Fibroblast of skin of right biceps (primary cell): Measurements from ENCODE around the gene SGCB.
"Not testable (repeated sequence)": the region's sequence is repeated elsewhere in the genome, so short reads cannot be mapped to it uniquely, and the experiment has no call there.

Experiments used
- DNase-seq: peaks from one replicate; pipeline ENCODE4 v3.0.0-alpha.2; 2013

Gene SGCB, protein sequence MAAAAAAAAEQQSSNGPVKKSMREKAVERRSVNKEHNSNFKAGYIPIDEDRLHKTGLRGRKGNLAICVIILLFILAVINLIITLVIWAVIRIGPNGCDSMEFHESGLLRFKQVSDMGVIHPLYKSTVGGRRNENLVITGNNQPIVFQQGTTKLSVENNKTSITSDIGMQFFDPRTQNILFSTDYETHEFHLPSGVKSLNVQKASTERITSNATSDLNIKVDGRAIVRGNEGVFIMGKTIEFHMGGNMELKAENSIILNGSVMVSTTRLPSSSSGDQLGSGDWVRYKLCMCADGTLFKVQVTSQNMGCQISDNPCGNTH

DNA sequence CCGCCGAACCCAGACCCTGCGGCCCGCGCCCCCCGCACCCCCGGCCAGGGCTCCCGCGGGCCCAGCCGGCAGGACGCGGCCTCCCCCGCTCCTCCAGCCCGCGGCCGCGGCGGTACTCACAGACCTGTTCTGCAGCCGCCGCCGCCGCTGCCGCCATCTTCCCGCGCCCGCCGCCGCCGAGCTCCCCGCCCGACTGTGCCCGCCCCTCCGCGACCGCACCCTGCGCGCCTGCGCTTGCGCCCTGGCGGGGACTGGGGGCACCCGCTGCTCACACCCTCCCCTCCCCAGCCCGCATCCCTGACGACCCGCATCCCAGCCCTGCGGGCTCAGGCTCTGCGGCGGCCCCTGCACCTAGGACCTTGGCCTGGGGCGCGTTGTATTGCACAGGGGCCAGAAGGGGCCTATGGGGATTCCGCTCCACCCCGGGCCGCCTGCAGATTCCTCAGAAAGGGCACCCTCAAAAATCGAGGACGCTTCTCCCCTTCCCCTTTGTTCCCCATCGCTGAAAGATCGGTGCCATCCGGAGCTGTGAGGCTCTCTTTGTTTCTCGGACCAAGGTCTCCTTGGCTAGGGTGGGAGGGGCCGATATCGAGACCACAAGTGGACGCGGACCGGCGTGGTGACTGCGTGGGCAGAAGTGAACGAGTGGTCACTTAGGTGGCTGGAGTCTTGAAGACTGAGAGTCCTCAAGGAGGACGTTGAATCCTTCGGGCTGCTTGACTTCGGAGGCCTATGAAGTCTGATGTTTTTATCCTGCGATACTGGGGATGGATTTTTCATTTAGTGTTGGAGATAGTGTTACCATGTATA is at the start of gene SGCB:
Gene SGCB (minus strand): TSS at position 197 of the 810 bp plus-strand sequence. CDS start 40 bp downstream, at position 157.
- peak; percentile 68 for DNase-seq

DNA sequence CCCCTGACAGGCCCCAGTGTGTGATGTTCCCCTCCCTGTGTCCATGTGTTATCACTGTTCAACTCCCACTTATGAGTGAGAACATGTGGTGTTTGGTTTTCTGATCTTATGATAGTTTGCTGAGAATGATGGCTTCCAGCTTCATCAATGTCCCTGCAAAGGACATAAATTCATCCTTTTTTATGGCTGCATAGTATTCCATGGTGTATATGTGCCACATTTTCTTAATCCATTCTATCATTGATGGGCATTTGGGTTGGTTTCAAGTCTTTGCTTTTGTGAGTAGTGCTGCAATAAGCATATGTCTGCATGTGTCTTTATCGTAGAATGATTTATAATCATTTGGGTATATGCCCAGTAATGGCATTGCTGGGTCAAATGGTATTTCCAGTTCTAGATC is 48.3 kb upstream of the SGCB start:
- not testable (repeated sequence) for DNase-seq

DNA sequence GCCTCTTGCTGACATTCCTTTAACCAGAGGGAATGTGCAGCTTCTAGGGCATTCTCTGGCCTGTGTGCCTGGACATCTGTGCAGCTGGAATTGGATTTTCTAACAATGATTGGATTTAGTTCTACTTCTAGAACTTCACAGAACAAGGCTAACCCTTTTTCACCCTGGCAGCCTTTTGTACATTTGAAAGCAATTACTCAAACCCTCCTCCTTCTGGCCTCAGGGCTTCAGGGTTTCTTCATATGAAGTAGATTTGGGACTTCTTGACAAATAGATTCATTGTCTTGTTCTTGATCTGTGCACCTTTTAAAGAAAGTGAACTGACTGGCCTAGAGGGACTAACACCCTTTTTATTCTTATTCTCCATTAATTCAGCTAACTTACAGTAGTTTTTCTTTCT is 43.1 kb upstream of the SGCB start:
- DNase-seq: no peak

DNA sequence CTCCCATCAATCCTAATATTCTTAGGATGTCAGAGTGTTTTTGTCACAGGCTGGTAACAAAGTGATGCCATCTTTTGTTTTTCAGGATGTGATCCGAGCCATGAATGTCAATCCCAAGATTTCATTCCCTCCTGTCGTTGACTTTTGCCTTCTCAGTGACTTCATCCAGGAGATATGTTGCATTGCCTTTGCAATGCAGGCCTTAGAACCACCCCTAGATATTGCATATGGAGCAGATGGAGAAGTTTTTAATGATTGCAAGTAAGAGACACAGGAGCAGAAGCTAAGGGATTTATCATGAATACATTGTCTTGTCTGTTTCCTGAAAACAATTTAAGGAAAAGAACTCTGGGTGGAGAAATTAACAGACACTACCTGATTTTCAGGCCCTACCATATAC is 41.6 kb upstream of the SGCB start:
- no peak for DNase-seq

DNA sequence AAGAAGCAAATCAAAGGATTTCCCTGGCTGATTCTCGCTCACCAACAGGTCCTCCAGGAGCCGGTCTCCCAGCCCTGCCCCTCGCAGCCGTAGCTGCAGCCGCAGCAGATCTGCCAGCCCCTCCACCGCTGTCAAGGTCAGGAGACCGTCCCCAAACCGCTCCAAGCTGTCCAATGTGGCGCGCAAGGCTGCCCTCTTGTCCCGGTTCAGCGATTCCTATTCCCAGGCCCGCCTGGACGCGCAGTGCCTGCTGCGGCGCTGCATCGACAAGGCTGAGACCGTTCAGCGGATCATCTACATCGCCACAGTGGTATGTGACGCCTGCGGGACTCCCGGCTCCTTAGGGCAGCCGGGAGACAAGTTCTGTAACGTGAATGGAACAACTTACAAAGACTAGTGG is 38.6 kb upstream of the SGCB start:
- peak; percentile 5 for DNase-seq

DNA sequence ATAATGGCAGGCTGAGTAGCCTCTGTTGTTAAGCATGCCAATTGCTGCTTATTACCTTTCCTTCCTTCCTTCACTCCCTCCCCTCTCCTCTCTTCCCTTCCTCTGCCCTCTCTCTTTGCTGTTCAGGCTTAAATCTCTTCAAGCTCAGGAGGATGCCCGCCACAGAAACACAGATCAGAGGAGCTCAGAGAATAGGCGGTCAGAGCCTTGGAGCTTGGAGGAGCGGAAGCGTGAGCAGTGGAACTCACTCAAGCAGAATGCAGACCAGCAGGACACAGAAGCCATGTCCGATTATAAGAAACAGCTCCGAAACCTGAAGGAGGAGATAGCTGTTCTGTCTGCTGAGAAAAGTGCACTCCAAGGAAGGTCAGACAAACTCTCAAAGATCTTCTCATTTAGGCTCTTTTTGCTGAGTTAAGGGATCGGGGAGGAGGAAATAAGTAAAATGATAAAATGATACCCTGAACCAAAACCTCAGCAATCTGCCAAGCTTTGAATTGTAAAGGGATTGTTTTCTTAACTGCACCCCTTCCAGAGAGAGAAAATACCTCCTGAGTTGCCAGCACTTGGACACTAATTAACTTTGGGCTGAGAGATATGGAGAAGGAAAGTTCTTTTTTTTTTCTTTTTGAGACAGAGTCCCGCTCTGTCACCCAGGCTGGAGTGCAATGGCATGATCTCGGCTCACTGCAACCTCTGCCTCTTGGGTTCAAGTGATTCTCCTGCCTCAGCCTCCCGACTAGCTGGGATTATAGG is 33.9 kb upstream of the SGCB start:
- DNase-seq: no peak

DNA sequence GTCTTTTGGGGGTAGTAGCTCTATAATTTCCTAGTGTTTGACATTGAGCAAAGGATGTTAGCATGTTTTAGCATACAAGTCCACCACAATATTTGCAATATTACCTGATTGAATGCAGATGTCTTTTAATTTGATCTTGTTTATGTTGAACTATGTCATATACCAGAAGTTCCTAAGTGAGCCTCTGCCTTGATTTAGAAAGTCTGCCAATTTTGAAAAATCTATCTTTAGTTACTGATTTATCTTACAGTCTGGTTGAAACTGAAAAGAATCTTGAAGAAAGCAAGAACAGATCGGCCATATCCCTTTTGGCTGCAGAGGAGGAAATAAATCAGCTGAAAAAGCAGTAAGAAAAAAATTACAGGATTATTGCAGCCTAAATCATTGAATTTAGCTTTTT is 31.5 kb upstream of the SGCB start:
- DNase-seq: no peak

DNA sequence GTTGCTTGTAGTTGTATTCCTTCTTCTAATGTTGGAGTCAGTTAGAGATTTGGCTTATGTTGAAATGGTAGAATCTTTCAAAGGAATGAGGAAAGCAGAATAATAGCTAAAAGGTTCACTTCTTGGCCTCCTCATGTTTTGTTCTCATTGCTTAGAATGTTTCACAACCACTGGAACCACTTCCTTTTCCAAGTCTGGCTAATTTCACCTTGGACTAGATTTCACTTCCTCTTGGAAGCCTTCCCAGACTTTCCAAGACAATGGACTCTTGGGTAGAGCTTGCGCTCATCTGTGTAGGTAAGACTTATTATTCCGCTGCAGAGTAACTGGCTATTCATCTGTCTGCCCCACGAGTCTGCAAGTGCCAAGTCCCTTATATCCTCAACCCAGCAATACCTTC is 21.3 kb upstream of the SGCB start:
- DNase-seq: peak; percentile 51

DNA sequence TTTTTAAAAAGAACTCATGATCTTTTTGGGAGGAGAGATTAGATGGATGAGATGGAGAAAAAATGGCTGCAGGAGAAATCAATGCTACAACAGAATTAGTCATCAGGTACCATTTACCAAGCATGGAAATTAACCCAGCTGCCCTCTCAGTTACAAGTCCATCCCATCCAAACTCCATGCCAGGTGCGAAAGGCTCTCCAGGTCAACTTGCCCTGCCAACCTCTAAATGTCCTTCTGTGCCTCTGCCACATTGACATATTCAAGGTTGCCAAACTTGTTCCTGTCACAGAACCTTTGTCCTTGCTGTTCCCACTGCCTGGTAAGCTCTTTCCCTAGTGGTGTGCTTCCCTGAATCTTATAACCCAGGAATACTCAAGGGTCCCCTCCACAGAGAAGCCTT is 20.2 kb upstream of the SGCB start:
- no peak for DNase-seq

DNA sequence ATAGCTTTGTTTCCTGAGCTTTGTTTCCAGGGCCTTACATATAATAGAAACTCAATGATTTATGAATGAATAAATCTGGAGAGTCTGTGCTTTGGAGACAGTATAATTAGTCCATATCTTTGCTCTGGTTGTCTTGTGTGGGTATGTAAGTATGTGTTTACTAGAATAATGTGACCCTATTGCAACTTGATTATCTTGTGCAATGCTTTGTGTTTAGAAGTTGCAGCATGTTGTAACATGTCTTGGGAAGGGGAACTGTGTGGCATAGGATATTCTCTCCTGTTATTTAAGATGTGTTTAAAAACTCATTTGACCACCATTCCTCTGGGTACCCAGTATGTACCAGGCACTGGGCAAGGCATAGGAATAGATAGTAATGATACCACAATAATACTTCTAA is 19.1 kb upstream of the SGCB start:
- DNase-seq: no peak

DNA sequence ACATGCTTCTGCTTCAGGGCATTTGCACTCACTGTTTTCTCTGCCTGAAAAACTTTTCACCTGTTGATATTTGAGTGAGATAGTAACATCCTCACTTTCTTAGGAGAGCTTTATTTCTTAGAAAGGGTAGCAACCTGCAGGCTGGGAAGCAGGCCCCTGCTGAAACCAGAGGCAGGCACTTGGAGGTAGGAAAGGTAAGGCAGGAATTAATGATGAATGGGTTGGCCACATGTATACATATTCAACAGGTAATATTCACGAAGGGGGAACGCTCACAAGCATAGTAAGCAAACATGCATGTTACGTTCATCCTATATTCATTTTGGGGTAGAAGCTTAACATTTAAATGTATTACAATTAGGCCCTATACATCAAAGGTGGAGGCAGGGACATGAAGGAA is 16.2 kb upstream of the SGCB start:
- no peak for DNase-seq

DNA sequence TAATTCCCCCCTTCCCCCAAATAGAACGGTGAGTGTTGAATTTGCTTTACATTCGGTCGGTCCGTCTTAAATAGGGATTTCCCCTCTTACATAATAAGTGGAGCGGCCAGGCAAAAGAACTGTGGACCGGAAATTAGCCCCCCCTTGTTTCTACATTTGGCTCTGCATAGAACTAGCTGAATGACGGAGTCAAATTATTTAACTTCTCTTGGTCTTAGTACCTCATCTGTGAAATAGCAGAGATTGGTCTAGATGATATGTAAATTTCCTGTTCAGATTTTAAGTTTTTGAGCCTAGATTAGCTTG is 14.3 kb upstream of the SGCB start:
- no peak for DNase-seq

DNA sequence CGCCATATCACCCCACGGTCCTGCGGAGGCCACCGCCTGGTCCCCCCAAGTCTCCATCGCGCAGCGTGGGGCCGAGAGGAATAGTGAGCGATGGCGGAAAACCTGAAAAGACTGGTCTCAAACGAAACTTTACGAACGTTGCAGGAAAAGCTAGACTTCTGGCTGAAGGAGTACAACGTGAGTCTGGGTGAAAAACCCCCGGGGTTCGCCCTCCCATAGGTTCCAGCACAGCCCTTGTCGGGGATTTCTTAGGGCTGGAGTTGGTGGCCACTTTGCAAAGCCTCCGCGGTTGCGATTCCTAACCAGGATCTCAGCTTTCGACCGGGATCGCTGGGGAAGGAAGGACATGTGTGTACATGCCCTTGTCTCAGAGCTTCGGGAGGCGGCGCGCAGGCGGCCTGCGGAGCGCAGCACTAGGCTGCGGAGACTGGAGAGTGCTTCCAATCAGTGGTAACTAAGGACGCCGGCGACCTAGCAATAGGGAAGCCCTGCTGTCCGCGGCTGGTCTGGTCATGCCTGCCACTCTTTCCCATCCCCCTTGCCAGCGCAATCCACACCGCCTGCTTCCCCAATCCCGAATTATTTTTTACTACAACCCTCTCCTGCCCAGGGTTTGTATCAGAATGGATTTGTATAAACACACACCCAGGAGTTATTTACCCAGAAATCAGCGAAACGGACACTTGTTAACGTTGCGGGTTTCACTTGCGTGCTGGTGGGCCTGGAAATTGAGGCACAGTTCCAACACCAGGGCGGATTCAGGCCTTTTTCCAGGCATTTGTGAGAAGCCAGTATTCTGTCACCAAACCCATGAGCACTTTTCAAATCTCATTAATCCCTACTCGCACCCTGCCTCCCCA is 13.7 kb upstream of the SGCB start:
- peak; percentile 80 for DNase-seq

DNA sequence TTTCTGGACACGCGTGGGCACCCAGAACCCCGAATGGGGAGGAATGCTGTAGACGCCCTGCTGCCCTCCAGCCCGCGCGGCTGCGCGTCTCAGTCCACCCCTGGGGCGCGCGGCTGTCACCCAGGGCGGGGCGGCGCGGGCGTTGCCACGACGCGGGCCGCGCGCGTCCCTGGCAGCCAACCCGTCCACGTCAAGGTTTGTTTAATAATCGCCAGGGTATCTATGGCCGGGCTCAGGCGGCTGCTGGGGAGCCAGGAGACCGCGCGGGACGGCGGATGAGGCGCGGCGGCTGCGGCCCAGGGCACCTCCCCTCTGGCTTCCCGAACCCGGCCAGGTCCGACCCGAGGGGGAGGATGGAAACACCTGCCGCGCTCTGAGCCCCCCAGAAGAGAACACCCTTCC is 13.1 kb upstream of the SGCB start, which contains the start of gene SPATA18:
Gene SPATA18 (plus strand): TSS at position 92 of the 402 bp plus-strand sequence. CDS start 401 bp downstream, outside the sequence.
- peak; percentile 7 for DNase-seq

DNA sequence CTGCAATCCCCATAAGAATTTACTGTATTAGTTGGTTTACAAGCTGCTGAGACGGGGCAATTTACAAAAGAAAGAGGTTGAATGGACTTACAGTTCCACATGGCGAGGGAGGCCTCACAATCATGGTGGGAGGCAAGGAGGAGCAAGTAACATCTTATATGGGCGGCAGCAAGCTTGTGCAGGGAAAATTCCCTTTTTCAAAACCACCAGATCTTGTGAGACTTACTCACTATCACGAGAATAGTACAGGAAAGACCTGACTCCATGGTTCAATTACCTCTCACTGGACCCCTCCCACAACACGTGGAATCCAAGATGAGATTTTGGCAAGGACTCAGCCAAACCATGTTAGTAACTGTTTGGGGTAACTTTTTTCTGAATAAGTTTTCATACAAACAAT is 11.2 kb upstream of the SGCB start:
- no peak for DNase-seq

DNA sequence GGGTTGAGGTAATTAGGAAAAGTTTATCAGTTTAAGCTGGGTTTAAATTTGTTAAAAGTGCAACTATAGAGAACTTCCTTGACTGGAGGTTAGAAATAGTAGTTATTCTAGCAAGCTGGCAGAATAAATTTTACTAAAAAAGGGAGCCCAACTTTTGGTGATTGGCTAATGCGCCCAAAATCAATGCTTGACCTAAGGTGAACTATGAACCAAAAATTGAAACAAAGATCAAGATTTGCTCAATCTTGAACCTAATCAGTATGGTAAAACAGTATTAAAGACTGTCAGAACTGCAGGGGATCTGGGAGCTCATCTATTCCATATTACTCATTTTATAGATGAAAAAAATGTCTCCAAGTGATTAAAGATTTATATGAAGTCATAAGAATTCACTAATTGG is 6.9 kb upstream of the SGCB start:
- DNase-seq: no peak

DNA sequence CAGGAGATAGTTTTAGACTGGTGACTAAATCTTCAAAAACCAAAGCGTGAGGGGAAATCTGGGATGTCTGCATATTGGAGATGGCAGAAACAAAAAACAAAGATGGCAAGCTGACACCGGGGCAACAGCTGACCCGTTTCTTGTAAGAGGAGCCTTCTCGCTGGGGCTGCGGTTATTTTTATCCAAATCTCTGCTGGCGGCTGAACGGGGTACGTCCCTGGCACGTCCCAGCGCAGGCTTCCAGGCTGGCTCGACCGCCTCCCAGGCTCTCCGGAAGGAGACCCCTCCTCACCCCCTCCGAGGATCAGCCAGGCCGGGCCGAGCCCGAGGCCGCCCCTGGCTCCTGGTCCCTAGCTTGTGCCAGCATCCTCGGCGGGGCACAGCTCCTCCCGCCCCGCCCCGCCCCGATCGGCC is 403 bp downstream of the SGCB start:
- peak; percentile 39 for DNase-seq

DNA sequence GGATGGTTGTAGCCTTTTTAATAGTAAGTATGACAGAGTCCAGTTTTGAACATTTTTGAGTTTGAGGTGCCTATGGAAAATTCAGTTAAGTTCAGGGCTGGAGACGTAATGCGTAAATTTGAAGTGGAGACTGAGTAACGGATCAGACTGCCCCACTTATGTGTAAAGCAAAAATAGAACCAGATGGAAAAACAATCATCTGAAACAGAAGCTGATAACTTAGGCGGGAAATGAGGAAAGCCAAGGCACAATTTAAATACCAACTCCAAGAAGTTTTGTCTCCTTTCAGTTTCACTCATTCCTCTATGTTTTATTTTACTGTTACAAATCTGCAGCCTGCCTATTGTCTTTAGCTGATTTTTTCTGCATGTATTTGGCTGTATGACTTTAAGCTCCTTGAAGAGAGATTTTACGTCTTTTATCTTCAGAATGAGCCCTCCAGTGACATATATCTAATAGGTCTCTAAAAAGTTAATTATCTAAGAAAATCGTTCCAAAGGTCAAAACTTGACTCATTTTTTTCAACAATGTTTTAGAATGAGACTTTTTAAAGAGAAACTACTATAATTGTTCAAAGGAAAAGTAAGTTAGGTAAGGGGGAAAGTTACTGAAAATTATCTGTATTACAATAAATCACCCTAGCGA is 1.1 kb downstream of the SGCB start:
- peak; percentile 25 for DNase-seq

DNA sequence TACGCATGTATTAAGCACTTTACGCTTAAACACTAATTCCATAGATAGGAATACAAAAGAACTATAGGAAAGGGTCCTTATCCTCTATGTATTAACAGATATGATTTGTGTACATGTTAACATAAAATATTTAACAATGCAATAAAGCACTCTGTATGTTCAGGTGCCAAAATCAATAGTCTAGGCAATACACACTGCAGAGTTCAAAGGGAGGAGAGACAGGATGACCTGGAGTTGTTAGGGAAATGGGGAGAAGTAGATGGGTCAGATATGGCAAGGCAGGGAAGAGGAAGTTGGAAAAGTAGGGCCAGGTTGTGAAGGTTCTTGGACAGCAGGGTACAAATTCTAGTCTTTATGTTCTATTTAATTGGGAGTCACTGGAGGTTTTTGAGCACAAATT is 2.9 kb downstream of the SGCB start:
- no peak for DNase-seq

DNA sequence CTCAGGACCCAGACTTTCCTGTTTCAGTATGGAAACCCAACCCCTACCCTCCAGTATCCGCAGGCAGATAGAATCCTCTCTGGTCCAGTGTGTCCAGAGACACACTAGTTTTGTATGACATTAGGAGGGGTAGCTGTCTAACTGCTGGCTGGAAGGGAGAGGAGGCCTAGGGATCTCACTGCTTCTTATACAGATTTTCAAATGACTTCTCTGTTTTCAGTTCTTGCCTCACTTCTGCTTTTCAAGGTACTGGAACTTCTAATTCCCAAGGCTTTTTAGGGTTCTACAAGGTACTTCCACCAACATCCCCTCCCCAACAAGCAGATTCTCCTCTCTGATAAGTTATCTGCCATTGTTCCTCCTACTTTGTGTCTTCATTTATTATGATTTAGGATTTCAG is 6.1 kb downstream of the SGCB start:
- DNase-seq: no peak

DNA sequence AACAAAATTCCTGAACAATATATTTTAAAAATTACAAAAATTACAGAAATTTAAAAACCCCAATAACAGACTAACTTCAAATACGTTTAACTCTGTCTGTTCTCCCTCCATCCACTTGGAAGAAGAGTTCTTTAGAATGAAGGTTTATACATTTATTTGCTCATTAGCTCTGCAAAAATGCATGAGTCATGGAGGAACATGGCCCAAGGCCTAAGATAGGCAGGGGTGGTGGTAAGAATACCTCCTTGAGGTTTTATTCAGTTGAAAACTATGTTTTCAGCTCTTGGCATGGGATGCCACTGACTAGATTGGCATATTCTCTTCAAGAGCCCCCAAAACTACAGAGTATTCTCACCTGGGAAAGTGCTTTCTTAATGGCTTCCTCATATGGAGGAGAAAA is 9.1 kb downstream of the SGCB start:
- peak; percentile 71 for DNase-seq

DNA sequence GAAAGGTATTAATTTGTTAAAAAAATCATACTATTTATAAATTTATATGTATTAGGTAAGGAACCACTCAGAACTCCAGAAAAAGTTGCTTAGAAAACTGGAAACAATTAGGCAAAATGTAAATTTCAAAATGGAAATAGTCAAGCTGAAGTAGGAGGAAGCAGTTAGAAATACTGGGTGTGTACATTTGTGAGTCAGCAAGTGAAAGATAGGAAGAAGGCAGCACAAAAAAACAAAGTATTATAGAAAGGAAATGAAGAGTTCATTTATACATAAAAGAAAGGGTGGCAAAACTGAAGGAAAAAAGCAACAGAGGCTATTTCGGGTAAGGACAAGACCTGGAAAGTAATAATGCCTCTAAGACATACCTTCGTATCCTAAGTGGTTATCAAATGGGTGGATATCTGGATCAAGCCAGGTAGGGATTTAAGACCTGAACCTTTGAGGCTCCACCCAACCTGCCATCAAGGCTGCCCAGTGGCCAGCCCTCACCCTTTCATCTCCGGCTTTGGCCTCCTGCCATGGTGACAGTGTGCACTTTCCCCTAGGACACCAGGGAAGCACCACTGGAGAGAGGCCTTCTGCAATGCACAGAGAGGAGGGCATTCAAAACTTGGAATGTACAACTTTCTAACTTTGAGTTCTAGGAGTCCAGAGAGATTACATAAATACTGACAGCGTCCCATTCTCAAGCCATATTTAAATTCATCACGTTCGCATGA is 18.0 kb downstream of the SGCB start, which contains the start of gene LRRC66:
Gene LRRC66 (minus strand): TSS at position 428 of the 722 bp plus-strand sequence. CDS start 2,750 bp downstream, outside the sequence.
- no peak for DNase-seq
